GM12892 (cell line): Measurements from ENCODE around the gene THUMPD3.

Experiments used
- POLR2AphosphoS5 ChIP-seq: IDR thresholded peaks from 2 replicates; pipeline ENCODE4 v1.6.1; 2011; ENCODE audit warnings: low read depth, low read length, control low read depth
- TAF1 ChIP-seq: IDR thresholded peaks from 2 replicates; pipeline ENCODE4 v1.6.1; 2011; ENCODE audit warnings: low read depth, mild to moderate bottlenecking, control low read depth, low read length, borderline replicate concordance

GRCh38 chr3:9322780-9323179, 40.1 kb upstream of the THUMPD3 start:
- TF ChIP-seq POLR2AphosphoS5 (no peak), TAF1 (no peak)
